ENCODE data around the gene NAGPA. TPM values are rescaled to one million over a fixed set of nuclear protein-coding genes. Genes with fewer than 3 reads are reported as not detected.

The NAGPA gene
- total RNA-seq, 4 donors from 2014 or later: 37.5 to 104 (median 43.8) TPM

GRCh38 chr16:5034167-5034523 lies 410 bp upstream of the NAGPA start:
- Histone ChIP-seq H3K27me3 (no peaks in the 10 kb centered on the region), H3K36me3 (peaks cover 0 to 24% (median 0%) of the 10 kb centered on the region in 3 donors), H3K27ac (peak overlapping the region in 3 of 4 donors; percentile 71 to 81 (median 77)), H3K4me3 (peak overlapping the region; percentile 66 to 97 (median 84)), H3K4me1 (peaks cover 0 to 21% (median 13%) of the 10 kb centered on the region in 4 donors), H3K9me3 (no peaks in the 10 kb centered on the region)
- TF ChIP-seq EP300 (IDR thresholded peaks at IDR 0.05) (no peak), POLR2A (IDR thresholded peaks at IDR 0.05) (no peak), CTCF (IDR thresholded peaks at IDR 0.05) (no peak)
- WGBS, 2 donors: 8 to 12% methylated on average over 2 of the region's 2 CpGs
- DNase-seq (ENCODE audit: low spot score in 2 of 2): no peak

GRCh38 chr16:5032748-5033167 lies 977 bp downstream of the NAGPA start:
- peak overlapping the region; percentile 66 to 97 (median 84) for H3K4me3 ChIP-seq
- no peak for DNase-seq (ENCODE audit: low spot score in 2 of 2)
- H3K4me1 ChIP-seq: peaks cover 0 to 21% (median 13%) of the 10 kb centered on the region in 4 donors
- no peak for TF ChIP-seq POLR2A (IDR thresholded peaks at IDR 0.05)
- no peak for TF ChIP-seq EP300 (IDR thresholded peaks at IDR 0.05)
- TF ChIP-seq CTCF (IDR thresholded peaks at IDR 0.05): no peak
- peak overlapping the region in 2 of 4 donors; percentile 77 to 81 for H3K27ac ChIP-seq
- 37% methylated on average over 12 of the region's 12 CpGs for WGBS, 2 donors
- H3K36me3 ChIP-seq: peaks cover 0 to 38% (median 0%) of the 10 kb centered on the region in 3 donors
- H3K9me3 ChIP-seq: no peaks in the 10 kb centered on the region
- no peaks in the 10 kb centered on the region for H3K27me3 ChIP-seq

DNA sequence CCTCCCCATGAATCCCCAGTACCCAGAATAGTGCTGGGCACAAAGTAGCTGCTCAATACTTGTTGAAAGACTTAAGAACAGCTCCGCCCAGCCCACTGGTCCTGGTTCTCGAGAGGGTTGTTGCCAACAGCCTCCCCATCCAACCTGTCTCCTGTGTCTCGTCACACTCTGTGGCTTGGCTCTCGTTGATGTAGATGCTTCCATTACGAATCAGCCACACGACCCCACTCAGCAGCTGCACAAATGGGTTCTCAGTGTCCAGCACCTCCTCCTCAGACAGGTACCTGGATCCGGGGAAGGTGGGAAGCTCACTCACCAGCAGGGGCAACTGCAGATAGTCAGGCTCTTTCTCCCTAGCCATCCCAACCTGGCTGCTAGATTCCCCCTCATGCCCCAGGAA lies 2.1 kb downstream of the NAGPA start:
- 84 to 91% methylated on average over 7 of the region's 7 CpGs for WGBS, 2 donors
- peaks cover 0 to 49% (median 0%) of the 10 kb centered on the region in 3 donors for H3K36me3 ChIP-seq
- H3K27me3 ChIP-seq: no peaks in the 10 kb centered on the region
- no peak overlapping the region for H3K4me3 ChIP-seq
- no peak overlapping the region for H3K27ac ChIP-seq
- H3K4me1 ChIP-seq: peaks cover 0 to 21% (median 13%) of the 10 kb centered on the region in 4 donors
- no peak for DNase-seq (ENCODE audit: low spot score in 2 of 2)
- no peaks in the 10 kb centered on the region for H3K9me3 ChIP-seq
- TF ChIP-seq POLR2A (IDR thresholded peaks at IDR 0.05) (no peak), CTCF (IDR thresholded peaks at IDR 0.05) (no peak), EP300 (IDR thresholded peaks at IDR 0.05) (no peak)

DNA sequence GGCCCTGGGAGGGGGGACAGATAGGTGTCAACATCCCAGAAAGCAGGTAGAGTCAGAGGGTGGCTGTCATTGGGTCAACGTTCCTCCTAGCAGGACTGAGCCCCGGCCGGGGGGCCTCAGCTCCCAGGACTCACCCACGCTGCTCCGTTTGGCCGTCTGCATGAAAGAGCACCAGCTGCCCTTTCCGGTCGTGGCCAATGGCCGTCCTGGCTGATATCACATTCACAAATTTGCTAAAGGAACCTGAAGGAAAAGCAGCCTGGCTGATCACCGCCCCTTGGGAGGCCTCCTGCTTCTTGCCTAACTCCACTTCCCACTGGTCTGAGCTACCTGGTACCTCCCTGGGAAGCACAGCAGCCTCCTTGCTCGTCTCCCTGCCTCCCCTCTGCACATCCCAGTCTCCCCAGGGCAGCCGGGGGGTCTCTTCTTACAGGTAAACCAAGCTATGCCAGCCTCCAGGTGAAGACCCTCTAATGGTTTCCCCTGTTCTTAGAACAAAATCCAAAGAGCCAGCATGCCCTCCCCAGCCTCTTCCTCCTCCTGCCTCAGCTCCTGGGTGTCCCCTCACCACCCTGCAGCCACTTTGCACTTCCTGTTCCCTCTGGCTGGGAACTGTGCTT lies 3.4 kb downstream of the NAGPA start:
- peaks cover 0 to 23% (median 13%) of the 10 kb centered on the region in 4 donors for H3K4me1 ChIP-seq
- WGBS, 2 donors: 78 to 87% methylated on average over 11 to 12 of the region's 12 CpGs
- no peak overlapping the region for H3K27ac ChIP-seq
- no peak overlapping the region for H3K4me3 ChIP-seq
- no peak for TF ChIP-seq POLR2A (IDR thresholded peaks at IDR 0.05)
- no peak for TF ChIP-seq CTCF (IDR thresholded peaks at IDR 0.05)
- TF ChIP-seq EP300 (IDR thresholded peaks at IDR 0.05): no peak
- H3K27me3 ChIP-seq: no peaks in the 10 kb centered on the region
- H3K36me3 ChIP-seq: peaks cover 0 to 53% (median 0%) of the 10 kb centered on the region in 3 donors
- DNase-seq (ENCODE audit: low spot score in 2 of 2): no peak
- H3K9me3 ChIP-seq: no peaks in the 10 kb centered on the region

- 92 to 93% methylated on average over 18 of the region's 18 CpGs for WGBS, 2 donors
- H3K4me3 ChIP-seq: no peak overlapping the region
- no peak for DNase-seq (ENCODE audit: low spot score in 2 of 2)
- H3K27me3 ChIP-seq: no peaks in the 10 kb centered on the region
- peaks cover 0 to 17% (median 6%) of the 10 kb centered on the region in 4 donors for H3K4me1 ChIP-seq
- H3K27ac ChIP-seq: no peak overlapping the region
- no peaks in the 10 kb centered on the region for H3K9me3 ChIP-seq
- TF ChIP-seq CTCF (IDR thresholded peaks at IDR 0.05): no peak
- no peak for TF ChIP-seq POLR2A (IDR thresholded peaks at IDR 0.05)
- no peak for TF ChIP-seq EP300 (IDR thresholded peaks at IDR 0.05)
- peaks cover 0 to 58% (median 0%) of the 10 kb centered on the region in 3 donors for H3K36me3 ChIP-seq
Observed at GRCh38 chr16:5028950-5029475, 4.7 kb downstream of the NAGPA start.
